ENCODE measurements around the gene NPR2. TPM values are rescaled to one million over a fixed set of nuclear protein-coding genes. Genes with fewer than 3 reads are reported as not detected.

NPR2 gene
- total and polyA plus RNA-seq, 2 of the 13 experiments (the other 11 are each of a cell fraction or from before 2014, with no cell fraction given) = 7.4 to 9.4 TPM

DNA sequence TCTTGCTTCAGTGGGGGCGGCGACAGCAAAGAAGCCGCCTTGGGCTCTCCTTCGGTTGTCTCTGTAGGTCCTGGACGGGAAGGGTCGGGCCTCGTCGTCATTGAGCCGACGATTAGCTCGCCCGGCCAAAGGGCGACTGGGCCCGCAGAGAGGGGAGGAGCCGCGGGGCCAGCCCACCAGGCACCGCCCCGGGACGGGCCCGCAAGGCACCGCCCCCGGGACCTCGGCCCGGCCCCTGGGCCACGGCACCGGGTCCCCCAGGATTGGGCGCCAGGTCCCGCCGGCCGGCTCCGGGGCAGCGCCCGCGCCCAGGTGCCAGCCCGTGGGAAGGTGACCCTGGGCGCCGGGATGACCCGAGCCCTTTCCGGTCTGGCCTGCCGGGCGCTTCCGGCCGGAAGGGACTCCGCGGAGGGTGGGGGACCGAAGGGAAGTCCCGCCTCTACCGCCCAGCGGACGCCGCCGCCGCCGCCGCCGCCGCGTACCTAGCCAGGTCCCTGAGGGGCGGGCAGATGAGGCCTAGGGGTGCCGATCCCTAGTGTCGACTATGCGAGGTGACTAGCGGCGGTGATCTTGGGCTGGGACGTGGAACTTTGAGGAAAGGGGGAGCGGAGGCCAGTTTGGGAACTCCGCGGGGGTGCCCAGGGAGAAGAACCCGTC lies 42.4 kb upstream of the NPR2 start, which contains the start of the genes GBA2 and RGP1 (continued):
- TF ChIP-seq, protein P1, sequence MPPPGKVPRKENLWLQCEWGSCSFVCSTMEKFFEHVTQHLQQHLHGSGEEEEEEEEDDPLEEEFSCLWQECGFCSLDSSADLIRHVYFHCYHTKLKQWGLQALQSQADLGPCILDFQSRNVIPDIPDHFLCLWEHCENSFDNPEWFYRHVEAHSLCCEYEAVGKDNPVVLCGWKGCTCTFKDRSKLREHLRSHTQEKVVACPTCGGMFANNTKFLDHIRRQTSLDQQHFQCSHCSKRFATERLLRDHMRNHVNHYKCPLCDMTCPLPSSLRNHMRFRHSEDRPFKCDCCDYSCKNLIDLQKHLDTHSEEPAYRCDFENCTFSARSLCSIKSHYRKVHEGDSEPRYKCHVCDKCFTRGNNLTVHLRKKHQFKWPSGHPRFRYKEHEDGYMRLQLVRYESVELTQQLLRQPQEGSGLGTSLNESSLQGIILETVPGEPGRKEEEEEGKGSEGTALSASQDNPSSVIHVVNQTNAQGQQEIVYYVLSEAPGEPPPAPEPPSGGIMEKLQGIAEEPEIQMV (CRISPR knock-in tag; IDR thresholded peaks at IDR 0.05; ENCODE audit: low read depth) = peak; percentile 95
- TF ChIP-seq TSC22D2 (CRISPR knock-in tag; IDR thresholded peaks at IDR 0.05; ENCODE audit: borderline replicate concordance) (0 out of 2 replicates have a peak, but pooled peaks have one; percentile 86), ZNF510 (CRISPR knock-in tag; IDR thresholded peaks at IDR 0.05; ENCODE audit: low read depth) (peak; percentile 38; the same call in 1 of the 2 replicates), YEATS2 (CRISPR knock-in tag; IDR thresholded peaks at IDR 0.05; ENCODE audit: borderline replicate concordance) (peak; percentile 66), NR2C2 (CRISPR knock-in tag; IDR thresholded peaks at IDR 0.05; ENCODE audit: borderline replicate concordance) (peak; percentile 96), ZFX (CRISPR knock-in tag; IDR thresholded peaks at IDR 0.05; ENCODE audit: low read depth) (peak; percentile 92), SP4 (CRISPR knock-in tag; IDR thresholded peaks at IDR 0.05) (peak; percentile 76), AKAP8 (CRISPR knock-in tag; IDR thresholded peaks at IDR 0.05) (no peak; the same call in 1 of the 2 replicates), KMT2A (CRISPR knock-in tag; IDR thresholded peaks at IDR 0.05) (peak; percentile 50; the same call in 1 of the 2 replicates), ERF (CRISPR knock-in tag; IDR thresholded peaks at IDR 0.05) (peak; percentile 55; the same call in 1 of the 2 replicates), ZNF766 (CRISPR knock-in tag; IDR thresholded peaks at IDR 0.05; ENCODE audit: borderline replicate concordance) (0 out of 2 replicates have a peak, but pooled peaks have one; percentile 40), ASH2L (IDR thresholded peaks at IDR 0.05; ENCODE audit: insufficient read length, low read depth, low read length) (peak; percentile 61), RXRB (CRISPR knock-in tag; IDR thresholded peaks at IDR 0.05; ENCODE audit: borderline replicate concordance) (0 out of 2 replicates have a peak, but pooled peaks have one; percentile 8), KAT8 (CRISPR knock-in tag; IDR thresholded peaks at IDR 0.05) (peak; percentile 78), SAP130 (CRISPR knock-in tag; IDR thresholded peaks at IDR 0.05; ENCODE audit: low read depth) (peak; percentile 73), SMAD3 (CRISPR knock-in tag; IDR thresholded peaks at IDR 0.05) (0 out of 2 replicates have a peak, but pooled peaks have one; percentile 22), ELF1 (CRISPR knock-in tag; IDR thresholded peaks at IDR 0.05) (peak; percentile 80)
- TF ChIP-seq, protein P2, sequence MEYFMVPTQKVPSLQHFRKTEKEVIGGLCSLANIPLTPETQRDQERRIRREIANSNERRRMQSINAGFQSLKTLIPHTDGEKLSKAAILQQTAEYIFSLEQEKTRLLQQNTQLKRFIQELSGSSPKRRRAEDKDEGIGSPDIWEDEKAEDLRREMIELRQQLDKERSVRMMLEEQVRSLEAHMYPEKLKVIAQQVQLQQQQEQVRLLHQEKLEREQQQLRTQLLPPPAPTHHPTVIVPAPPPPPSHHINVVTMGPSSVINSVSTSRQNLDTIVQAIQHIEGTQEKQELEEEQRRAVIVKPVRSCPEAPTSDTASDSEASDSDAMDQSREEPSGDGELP (IDR thresholded peaks at IDR 0.05; ENCODE audit: borderline replicate concordance, low read depth) = peak; percentile 24; the same call in 1 of the 2 replicates
- TF ChIP-seq, protein P3, sequence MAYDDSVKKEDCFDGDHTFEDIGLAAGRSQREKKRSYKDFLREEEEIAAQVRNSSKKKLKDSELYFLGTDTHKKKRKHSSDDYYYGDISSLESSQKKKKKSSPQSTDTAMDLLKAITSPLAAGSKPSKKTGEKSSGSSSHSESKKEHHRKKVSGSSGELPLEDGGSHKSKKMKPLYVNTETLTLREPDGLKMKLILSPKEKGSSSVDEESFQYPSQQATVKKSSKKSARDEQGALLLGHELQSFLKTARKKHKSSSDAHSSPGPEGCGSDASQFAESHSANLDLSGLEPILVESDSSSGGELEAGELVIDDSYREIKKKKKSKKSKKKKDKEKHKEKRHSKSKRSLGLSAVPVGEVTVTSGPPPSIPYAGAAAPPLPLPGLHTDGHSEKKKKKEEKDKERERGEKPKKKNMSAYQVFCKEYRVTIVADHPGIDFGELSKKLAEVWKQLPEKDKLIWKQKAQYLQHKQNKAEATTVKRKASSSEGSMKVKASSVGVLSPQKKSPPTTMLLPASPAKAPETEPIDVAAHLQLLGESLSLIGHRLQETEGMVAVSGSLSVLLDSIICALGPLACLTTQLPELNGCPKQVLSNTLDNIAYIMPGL (CRISPR knock-in tag; IDR thresholded peaks at IDR 0.05; ENCODE audit: borderline replicate concordance in 1 of 2, low read depth in 1 of 2) = peak; percentile 55 to 59; a peak in 2 of 4 replicates
- TF ChIP-seq, protein P4, sequence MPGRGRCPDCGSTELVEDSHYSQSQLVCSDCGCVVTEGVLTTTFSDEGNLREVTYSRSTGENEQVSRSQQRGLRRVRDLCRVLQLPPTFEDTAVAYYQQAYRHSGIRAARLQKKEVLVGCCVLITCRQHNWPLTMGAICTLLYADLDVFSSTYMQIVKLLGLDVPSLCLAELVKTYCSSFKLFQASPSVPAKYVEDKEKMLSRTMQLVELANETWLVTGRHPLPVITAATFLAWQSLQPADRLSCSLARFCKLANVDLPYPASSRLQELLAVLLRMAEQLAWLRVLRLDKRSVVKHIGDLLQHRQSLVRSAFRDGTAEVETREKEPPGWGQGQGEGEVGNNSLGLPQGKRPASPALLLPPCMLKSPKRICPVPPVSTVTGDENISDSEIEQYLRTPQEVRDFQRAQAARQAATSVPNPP (CRISPR knock-in tag; IDR thresholded peaks at IDR 0.05) = peak; percentile 51; the same call in 1 of the 2 replicates
